C4-2B (cell line): ENCODE results near the gene ASCC3.

Source experiments
- H3K27ac ChIP-seq: fragments of 450-650 bp; 2 replicates; pipeline ENCODE4 v1.5.1; 2017
- ZFX ChIP-seq: fragments of 450-650 bp; IDR thresholded peaks from 2 replicates; pipeline ENCODE4 v1.6.1; 2017
- TF ChIP-seq, protein P1 (sequence below): fragments of 450-650 bp; conservative IDR thresholded peaks from 2 replicates; pipeline ENCODE4 v1.5.1; 2017; ENCODE audit warnings: mild to moderate bottlenecking

ASCC3 gene

DNA sequence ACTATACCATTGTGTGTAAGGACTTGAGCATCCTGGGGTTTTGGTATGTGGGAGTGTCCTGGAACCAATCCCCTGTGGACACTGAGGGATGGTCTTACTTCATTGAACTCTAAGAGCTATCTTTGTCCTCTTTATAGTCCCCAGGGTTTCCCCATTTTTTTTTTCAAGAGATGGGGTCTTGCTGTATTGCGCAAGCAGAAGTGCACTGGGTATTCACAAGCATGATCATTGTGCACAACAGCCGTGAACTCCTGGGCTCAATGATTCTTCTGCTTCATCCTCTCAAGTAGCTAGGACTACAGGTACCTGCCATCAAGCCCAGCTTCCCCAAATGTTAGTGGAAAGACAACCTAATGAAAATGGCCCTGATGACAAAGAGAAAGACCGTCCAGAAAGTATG, 2.2 kb upstream of the ASCC3 start:
- TF ChIP-seq, protein P1, sequence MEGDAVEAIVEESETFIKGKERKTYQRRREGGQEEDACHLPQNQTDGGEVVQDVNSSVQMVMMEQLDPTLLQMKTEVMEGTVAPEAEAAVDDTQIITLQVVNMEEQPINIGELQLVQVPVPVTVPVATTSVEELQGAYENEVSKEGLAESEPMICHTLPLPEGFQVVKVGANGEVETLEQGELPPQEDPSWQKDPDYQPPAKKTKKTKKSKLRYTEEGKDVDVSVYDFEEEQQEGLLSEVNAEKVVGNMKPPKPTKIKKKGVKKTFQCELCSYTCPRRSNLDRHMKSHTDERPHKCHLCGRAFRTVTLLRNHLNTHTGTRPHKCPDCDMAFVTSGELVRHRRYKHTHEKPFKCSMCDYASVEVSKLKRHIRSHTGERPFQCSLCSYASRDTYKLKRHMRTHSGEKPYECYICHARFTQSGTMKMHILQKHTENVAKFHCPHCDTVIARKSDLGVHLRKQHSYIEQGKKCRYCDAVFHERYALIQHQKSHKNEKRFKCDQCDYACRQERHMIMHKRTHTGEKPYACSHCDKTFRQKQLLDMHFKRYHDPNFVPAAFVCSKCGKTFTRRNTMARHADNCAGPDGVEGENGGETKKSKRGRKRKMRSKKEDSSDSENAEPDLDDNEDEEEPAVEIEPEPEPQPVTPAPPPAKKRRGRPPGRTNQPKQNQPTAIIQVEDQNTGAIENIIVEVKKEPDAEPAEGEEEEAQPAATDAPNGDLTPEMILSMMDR: no peak
- TF ChIP-seq ZFX: no peak
- H3K27ac ChIP-seq: no peak overlapping the region

DNA sequence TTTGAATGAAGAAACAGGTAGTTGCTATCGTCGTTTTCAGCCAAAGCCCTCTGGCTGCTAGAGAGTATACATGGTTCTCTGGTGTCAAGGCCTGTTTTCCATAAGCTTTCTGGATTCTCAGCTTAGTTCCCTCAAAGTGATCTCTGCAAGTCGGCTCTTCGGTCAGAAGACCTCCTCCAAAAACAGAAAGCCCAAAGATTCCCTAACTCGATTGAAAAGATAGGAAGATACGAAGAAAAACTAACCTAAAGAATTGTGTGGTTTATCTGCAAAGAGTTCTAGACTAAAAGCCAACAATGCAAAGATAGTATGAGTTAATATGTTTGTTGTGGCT, 545 bp upstream of the ASCC3 start:
- H3K27ac ChIP-seq: peak overlapping the region; percentile 88

DNA sequence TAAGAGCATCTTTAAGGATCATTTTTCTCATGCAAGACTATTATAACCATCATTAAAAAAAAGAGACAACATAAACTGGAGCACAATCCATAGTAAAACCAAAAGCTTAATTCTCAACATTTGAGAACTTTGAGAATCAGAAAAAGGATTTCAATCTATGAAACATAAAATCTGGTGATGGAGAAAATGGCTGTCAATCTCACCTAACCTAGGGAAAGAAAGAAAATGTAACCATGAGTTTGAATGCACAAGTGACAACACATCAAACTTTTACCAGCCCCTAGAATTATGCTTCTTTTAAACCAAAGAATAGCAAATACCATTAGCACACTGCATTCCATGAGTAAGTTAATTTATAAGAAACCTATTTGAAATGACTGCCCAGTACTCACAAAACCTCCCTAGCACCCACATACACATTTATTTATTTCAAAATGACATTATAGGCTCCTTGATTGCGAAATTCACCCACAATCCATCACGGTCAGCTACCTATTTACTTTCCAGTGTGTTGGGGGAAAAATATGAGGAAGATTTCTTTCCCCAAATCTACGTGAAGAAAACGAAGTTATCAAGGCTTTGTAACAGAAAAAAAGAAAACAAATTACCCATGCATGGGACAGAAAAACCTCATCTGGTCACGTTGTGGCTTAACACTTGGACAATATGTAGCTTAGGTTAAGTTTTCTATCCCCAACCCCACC, 828 bp downstream of the ASCC3 start:
- TF ChIP-seq, protein P1: no peak
- no peak for TF ChIP-seq ZFX
- peak overlapping the region; percentile 88 for H3K27ac ChIP-seq

More for the DNA sequence above, 545 bp upstream of the ASCC3 start:
- TF ChIP-seq, protein P1: no peak
- TF ChIP-seq ZFX: no peak

DNA sequence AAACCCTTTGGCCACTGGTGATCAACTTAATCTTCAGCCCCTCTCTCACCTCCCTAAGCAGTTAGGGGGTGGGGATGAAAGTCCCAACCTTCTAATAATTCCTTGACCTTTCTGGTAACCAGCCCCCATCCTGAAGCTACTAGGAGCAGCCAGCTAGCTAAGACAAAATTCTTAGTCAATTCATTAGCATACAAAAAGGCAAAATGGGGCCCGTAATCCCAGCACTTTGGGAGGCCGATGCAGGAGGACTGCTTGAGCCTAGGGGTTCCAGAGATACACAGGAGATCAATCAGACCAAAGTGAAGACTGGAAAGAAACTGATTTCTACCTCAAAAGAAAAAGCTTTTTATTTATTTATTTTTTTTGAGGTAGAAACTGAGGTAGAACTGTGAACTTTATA, 1.8 kb downstream of the ASCC3 start:
- TF ChIP-seq ZFX: no peak
- TF ChIP-seq, protein P1: no peak
- no peak overlapping the region for H3K27ac ChIP-seq

DNA sequence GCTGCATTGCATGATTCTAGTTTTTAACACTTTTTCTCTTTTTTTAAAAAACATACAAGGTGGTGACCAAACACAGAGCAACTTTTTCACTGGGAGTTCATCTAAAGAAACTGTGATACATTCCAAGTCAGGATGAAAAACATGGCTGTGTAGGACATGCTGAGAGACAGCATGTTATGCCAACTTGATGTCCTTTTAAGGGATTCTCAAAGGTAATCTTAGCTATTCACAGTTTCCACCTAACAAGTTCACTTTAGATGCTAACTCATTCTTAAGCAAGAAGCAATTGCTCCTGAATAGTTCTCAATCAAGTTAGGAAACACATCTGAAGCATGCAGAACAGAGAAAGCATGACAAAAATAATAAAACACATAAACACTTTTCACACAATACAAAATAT, 3.3 kb downstream of the ASCC3 start:
- no peak overlapping the region for H3K27ac ChIP-seq

DNA sequence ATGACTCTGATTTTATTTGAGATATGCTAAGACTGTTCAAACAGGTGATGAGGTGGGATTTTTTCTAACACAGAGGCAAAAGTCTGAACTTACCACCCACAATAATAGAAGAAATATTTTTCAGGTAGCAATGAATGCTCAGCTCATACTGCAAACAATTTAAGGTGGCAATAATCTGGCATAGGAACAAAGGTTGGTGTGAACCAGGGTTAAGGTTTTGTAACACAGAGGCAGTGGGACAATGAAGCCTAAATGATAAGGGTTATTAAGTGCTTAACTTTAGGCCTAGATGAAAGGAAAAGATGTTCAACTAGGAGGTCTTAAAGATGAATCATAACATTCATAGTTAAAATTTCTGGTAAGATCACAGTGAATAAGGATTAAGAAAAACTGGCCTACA, 4.9 kb downstream of the ASCC3 start:
- H3K27ac ChIP-seq: no peak overlapping the region
- no peak for TF ChIP-seq ZFX
- TF ChIP-seq, protein P1: no peak

More for the DNA sequence above, 3.3 kb downstream of the ASCC3 start:
- no peak for TF ChIP-seq ZFX
- TF ChIP-seq, protein P1: no peak

DNA sequence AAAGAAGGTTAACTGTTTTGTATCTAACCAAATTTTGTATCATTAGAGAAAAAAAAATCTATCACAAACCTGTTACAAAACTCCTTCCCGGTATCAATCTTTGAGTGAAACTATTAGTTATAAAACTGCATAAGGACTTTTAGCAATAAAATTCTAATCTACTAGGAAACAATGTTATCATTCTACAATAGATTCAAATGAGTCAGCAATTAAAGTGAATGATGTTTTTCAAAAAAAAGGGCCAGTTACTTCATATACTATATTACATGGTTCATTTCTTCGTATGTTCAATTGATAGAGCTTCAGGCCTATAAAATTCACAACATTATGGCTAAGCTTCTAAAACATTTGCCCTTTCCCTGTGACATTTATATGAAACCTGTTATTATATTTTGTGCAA, 15.6 kb downstream of the ASCC3 start:
- TF ChIP-seq, protein P1: no peak
- no peak for TF ChIP-seq ZFX
- H3K27ac ChIP-seq: no peak overlapping the region
